Kidney (tissue), 19 donors: Measurements from ENCODE around the gene FRG2C. TPM values are rescaled to one million over a fixed set of nuclear protein-coding genes. Genes with fewer than 3 reads are reported as not detected.
"Not testable (repeated sequence)": the region's sequence is repeated elsewhere in the genome, so short reads cannot be mapped to it uniquely, and the experiment has no call there.

Experiments
- DNase-seq, 5 donors: peaks; one replicate each; pipeline ENCODE4 v3.0.0-alpha.2; 2013 to 2020
- FAIRE-seq: peaks from 2 replicates; lab custom pipeline; 2012; peaks lifted over from hg19 to GRCh38; lab: Jason Lieb, UNC
- H3K27ac ChIP-seq, 2 donors: one replicate each; pipeline ENCODE4 v1.7.0; 2013; ENCODE audit warnings: low read depth in 2 of 2, low read length in 2 of 2, inconsistent platforms in 1 of 2
- H3K27me3 ChIP-seq: one replicate; pipeline ENCODE4 v1.7.1; 2013; ENCODE audit warnings: low read length, inconsistent platforms; ENCODE audit not compliant: control insufficient read depth, insufficient read depth
- H3K36me3 ChIP-seq, 3 donors: one replicate each; pipeline versions ENCODE4 v1.7.0 to v1.7.1; 2013; ENCODE audit warnings: low read length in 3 of 3, control low read depth in 1 of 3, inconsistent platforms in 1 of 3; ENCODE audit not compliant: insufficient read depth in 3 of 3, control insufficient read depth in 2 of 3
- H3K4me1 ChIP-seq, 3 donors: one replicate each; pipeline versions ENCODE4 v1.7.0 to v1.7.1; 2013; ENCODE audit warnings: low read length in 3 of 3, inconsistent platforms in 1 of 3, low read depth in 1 of 3; ENCODE audit not compliant: control insufficient read depth in 2 of 3, insufficient read depth in 2 of 3
- H3K4me3 ChIP-seq, 3 donors: one replicate each; pipeline versions ENCODE4 v1.7.0 to v1.8.1; 2013; ENCODE audit warnings: low read length in 3 of 3, control low read depth in 1 of 3, inconsistent platforms in 1 of 3
- H3K9ac ChIP-seq, 3 donors: one replicate each; pipeline versions ENCODE4 v1.7.0 to v1.7.1; 2013; ENCODE audit warnings: low read length in 3 of 3, control low read depth in 1 of 3, inconsistent platforms in 1 of 3
- H3K9me3 ChIP-seq, 3 donors: one replicate each; pipeline versions ENCODE4 v1.7.0 to v1.7.1; 2013; ENCODE audit warnings: low read length in 3 of 3, control low read depth in 1 of 3, inconsistent platforms in 1 of 3; ENCODE audit not compliant: control insufficient read depth in 2 of 3, insufficient read depth in 1 of 3
- intact Hi-C: fragments of 100-400 bp; cut with DNase I; formaldehyde crosslinking; loops from one replicate; pipeline ENCODE4 v1.11.1; 2022
- long read RNA-seq, 10 donors: library from polyadenylated mRNA in 1 of 10; unstranded in 1 of 10; transcript quantifications; one replicate each; pipeline ENCODE4 v2.0.0 and lab custom pipeline, GENCODE V29; 2021 to 2026
- polyA plus RNA-seq: library from polyadenylated mRNA; stranded (reverse); fragments of 350-450 nt; fragmentation: Illumina TruSeq; extraction: RNeasy Lipid Tissue Mini Kit (QIAGEN cat#74804); gene quantifications from one replicate; pipeline ENCODE4 v1.2.3, GENCODE V29; 2014; ENCODE audit warnings: low read depth, low replicate concordance; ENCODE audit not compliant: insufficient read depth
- total RNA-seq: library from RNA; stranded (reverse); fragmentation: NEBNext Ultra II Directional; extraction: Animal tissue kit (Norgen Biotek cat#: 25700); gene quantifications from one replicate; pipeline ENCODE4 v1.2.1, GENCODE V29; 2021
- donor health status: control.
- donor health status: control.
- donor health status: DM: yes; HTN: yes; CAD: no.
- donor health status: Normal renal cell carcinoma (clear cell type).

FRG2C gene
- total RNA-seq (not detected), polyA plus RNA-seq (0.99 TPM)
- long read RNA-seq, donor 1 = 0 reads
- long read RNA-seq, donor 2 = 0 reads
- long read RNA-seq, donor 3 = 0 reads
- long read RNA-seq, donor 4 = 0 reads
- long read RNA-seq, donor 5 = 0 reads
- long read RNA-seq, donor 6 = 0 reads
- long read RNA-seq, donor 7 = 0 reads
- long read RNA-seq, donor 8 = 0 reads
- long read RNA-seq, donor 9 = 0 reads
- long read RNA-seq, donor 10 = 0 reads

- H3K9me3 ChIP-seq, H3K4me3 ChIP-seq, H3K9ac ChIP-seq, H3K27ac ChIP-seq, DNase-seq, H3K4me1 ChIP-seq, H3K36me3 ChIP-seq, FAIRE-seq, intact Hi-C loops: not testable (repeated sequence)
- peaks cover 22% of the 10 kb centered on the region for H3K27me3 ChIP-seq
Measured at GRCh38 chr3:75664028-75664427, at the start of gene FRG2C. Gene FRG2C, plus strand, starts transcription at chr3:75664328. Its CDS starts 52 bp downstream, at chr3:75664380.

GRCh38 chr3:75618666-75619305 is 45.3 kb upstream of the FRG2C start:
- H3K4me1 ChIP-seq, H3K9me3 ChIP-seq, intact Hi-C loops, H3K27ac ChIP-seq, FAIRE-seq, H3K9ac ChIP-seq, H3K27me3 ChIP-seq, H3K36me3 ChIP-seq: not testable (repeated sequence)
- peak overlapping the region in 1 of 3 donors; percentile 43 for H3K4me3 ChIP-seq
- peak; percentile 71 to 88 (median 83) for DNase-seq

- intact Hi-C loops, FAIRE-seq, H3K9me3 ChIP-seq, H3K36me3 ChIP-seq, H3K4me1 ChIP-seq, H3K27me3 ChIP-seq, H3K9ac ChIP-seq, H3K27ac ChIP-seq: not testable (repeated sequence)
- H3K4me3 ChIP-seq = peak overlapping the region in 1 of 3 donors; percentile 43
- DNase-seq = peak in 2 of 5 donors; percentile 26 to 28
Measured at GRCh38 chr3:75619481-75620031, 44.6 kb upstream of the FRG2C start.

- H3K4me3 ChIP-seq, H3K9me3 ChIP-seq, DNase-seq, FAIRE-seq, H3K9ac ChIP-seq, H3K36me3 ChIP-seq, H3K27ac ChIP-seq, H3K4me1 ChIP-seq, H3K27me3 ChIP-seq, intact Hi-C loops: not testable (repeated sequence)
Measured at GRCh38 chr3:75621772-75622171, 42.4 kb upstream of the FRG2C start.

- H3K27me3 ChIP-seq, H3K9me3 ChIP-seq, H3K9ac ChIP-seq, H3K4me1 ChIP-seq, H3K36me3 ChIP-seq, DNase-seq, H3K27ac ChIP-seq, H3K4me3 ChIP-seq, FAIRE-seq, intact Hi-C loops: not testable (repeated sequence)
Measured at GRCh38 chr3:75623656-75624055, 40.5 kb upstream of the FRG2C start.

GRCh38 chr3:75630887-75631535 is 33.1 kb upstream of the FRG2C start:
- H3K27me3 ChIP-seq, H3K36me3 ChIP-seq, FAIRE-seq, H3K27ac ChIP-seq, H3K4me3 ChIP-seq, DNase-seq, H3K4me1 ChIP-seq, intact Hi-C loops, H3K9me3 ChIP-seq, H3K9ac ChIP-seq: not testable (repeated sequence)
